Activated CD8-positive, alpha-beta memory T cell treated with anti-CD3 and anti-CD28 coated beads, Interleukin-2, amount 50 U/mL, for 24 hours (primary cell): ENCODE results near the gene TPSG1.
"Not testable (repeated sequence)": the region's sequence is repeated elsewhere in the genome, so short reads cannot be mapped to it uniquely, and the experiment has no call there.

Source experiments
- DNase-seq: peaks from one replicate; pipeline ENCODE4 v3.0.0-alpha.2; 2020; ENCODE audit errors: extremely low read depth

TPSG1 gene

DNA sequence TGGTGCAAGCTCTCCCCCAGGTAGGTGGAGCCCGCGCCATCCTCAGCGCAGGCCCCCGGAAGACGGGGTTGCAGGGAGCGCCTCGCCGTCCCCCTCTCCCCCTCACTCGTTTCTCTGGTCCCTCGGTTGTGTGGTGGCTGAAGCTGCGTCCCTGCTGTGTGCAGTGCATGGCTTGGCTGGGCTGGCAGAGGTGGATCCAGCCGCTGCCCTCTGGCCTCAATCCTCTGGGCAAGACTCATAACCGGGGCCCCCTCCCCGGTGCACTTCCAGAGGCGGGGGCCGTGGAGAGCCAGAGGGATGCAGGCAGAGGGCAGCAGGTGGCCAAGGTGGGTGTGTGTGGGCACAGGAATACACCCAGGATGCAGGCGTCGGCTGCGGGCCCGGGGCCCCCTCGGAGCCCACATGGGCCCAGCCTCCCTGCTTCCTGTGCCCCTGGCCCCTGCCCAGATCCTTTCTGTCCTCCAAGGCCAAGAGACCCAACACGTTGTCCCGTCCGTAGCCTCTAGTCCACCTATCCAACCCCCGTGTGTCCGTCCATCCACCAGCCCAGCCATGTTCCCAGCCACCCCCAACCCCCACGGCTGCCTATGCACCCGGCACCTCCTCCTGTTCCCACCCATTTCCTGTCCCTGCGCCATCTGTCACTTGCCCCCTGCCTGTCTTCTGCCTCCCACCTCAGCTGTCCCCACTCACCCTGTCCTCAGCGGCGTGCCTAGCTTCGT, 9.3 kb downstream of the TPSG1 start:
- DNase-seq, result no peak

GRCh38 chr16:1214719-1215118, 10.3 kb downstream of the TPSG1 start:
- DNase-seq, result no peak

DNA sequence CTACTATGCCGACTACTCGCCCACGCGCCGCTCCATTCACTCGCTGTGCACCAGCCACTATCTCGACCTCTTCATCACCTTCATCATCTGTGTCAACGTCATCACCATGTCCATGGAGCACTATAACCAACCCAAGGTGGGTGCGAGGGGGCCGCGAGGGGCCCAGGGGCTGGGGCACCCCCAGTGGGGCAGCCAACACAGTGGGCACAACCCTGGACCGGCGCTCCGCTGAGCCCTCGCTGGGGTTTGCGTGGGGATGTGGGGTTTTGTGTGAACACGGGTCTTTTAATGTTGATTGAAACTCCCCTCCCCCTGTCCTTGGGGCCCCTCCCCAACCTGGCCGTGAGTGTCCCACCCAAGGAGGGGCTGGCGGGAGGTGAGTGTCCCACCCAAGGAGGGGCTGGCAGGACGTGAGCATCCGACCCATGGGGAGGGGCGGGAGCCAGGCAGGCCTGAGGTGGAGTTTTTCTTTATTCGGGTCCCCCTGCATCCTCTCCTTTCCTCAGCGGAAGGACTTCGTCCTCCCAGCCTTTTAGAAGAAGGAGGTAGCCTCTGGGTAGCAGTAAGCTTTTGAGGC, 11.2 kb downstream of the TPSG1 start:
- no peak for DNase-seq

GRCh38 chr16:1213231-1213630, 11.8 kb downstream of the TPSG1 start:
- no peak for DNase-seq

GRCh38 chr16:1212616-1213194, 12.4 kb downstream of the TPSG1 start:
- no peak for DNase-seq

GRCh38 chr16:1211451-1212268, 13.4 kb downstream of the TPSG1 start:
- no peak for DNase-seq

- DNase-seq, result no peak
Observed at GRCh38 chr16:1210461-1210860, 14.6 kb downstream of the TPSG1 start.

- no peak for DNase-seq
Observed at GRCh38 chr16:1209081-1209480, 16.0 kb downstream of the TPSG1 start.

DNA sequence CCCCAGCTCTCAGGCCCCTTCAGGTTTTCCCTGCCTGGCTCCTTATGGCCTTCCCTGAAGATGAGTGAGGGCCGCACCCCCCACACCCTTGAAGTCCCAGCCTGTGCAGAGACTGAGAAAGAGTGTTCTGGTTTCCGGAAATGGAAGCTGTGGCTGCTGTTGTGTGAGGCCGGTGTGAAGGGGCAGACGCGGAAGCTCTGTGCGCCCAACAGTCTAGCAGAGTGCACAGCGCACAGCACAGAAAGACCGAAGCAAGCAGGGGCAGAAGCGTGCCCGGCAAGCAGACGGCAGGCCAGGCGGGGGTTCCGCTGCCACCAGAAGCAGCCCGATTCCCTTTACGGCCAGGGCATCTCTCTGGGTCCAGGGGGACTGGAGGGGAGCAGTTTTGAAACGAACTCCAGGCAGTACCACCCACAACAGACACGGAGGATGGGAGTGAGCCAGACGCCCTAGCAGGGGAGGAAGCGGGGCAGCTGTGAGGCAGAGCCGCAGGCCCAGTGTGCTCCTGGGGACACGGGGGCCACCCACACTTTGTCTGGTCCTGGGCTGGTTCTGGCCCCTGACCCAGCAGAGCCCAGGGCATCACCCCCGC, 16.7 kb downstream of the TPSG1 start:
- no peak for DNase-seq

DNA sequence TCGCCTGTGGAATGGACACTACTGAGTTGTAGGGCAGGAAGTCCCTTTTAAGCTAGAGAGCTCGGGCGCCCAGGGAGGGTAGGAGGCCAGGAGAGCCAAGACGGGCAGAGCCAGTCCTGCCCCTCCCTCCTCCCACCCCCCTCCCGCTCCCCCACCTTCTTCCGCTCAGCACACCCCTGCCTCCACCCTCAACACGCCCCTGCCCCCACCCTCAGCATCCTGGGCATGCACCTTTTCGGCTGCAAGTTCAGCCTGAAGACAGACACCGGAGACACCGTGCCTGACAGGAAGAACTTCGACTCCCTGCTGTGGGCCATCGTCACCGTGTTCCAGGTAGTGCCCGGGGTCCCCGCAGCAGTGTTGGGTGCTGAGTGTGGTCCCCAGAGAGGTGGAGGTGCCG, 18.3 kb downstream of the TPSG1 start:
- no peak for DNase-seq

DNA sequence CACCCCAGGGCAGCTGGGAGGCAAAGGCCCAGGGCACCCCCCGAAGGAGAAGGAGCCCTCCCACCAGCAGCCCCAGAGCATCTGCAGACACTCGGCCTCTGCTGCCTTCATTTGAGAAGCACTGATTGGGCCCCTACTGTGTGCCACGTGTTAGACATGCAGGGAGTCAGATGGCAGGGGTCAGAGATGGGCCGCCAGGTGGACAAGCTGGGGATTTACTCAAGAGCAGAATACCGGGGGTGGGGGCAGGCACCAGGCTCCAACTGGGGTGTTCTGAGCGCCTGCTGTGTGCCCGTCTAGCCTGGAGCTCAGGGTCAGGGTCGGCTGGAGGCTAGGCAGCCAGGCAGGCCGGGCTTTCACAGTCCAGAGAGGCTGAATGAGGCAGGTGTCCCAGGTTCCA, 18.7 kb downstream of the TPSG1 start:
- DNase-seq, result no peak

DNA sequence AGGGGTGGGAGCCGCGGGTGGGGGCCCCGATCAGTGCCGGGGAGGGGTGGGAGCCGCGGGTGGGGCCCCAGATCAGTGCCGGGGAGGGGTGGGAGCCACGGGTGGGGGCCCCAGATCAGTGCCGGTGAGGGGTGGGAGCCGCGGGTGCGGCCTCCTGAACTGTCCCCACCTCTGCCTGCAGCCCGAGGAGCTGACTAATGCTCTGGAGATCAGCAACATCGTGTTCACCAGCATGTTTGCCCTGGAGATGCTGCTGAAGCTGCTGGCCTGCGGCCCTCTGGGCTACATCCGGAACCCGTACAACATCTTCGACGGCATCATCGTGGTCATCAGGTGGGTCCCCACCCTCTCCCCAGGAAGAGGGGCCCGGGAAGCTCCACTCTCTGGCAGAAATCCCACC, 20.1 kb downstream of the TPSG1 start:
- DNase-seq, result no peak

DNA sequence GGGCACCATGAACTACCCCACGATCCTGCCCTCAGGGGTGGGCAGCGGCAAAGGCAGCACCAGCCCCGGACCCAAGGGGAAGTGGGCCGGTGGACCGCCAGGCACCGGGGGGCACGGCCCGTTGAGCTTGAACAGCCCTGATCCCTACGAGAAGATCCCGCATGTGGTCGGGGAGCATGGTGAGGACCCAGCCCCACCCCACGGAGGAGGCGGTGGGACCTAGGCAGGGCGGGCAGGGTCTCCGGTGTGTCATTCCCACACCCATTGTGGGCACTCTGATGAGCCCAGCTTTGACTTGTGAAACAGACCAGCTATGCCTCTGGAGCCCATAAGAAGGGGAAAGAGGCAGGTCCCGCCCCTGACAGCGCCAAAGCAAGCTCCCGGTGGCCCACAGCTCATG, 22.8 kb downstream of the TPSG1 start:
- DNase-seq, result no peak

GRCh38 chr16:1201444-1201843, 23.6 kb downstream of the TPSG1 start:
- no peak for DNase-seq

GRCh38 chr16:1200014-1200627, 24.9 kb downstream of the TPSG1 start:
- DNase-seq, result no peak

DNA sequence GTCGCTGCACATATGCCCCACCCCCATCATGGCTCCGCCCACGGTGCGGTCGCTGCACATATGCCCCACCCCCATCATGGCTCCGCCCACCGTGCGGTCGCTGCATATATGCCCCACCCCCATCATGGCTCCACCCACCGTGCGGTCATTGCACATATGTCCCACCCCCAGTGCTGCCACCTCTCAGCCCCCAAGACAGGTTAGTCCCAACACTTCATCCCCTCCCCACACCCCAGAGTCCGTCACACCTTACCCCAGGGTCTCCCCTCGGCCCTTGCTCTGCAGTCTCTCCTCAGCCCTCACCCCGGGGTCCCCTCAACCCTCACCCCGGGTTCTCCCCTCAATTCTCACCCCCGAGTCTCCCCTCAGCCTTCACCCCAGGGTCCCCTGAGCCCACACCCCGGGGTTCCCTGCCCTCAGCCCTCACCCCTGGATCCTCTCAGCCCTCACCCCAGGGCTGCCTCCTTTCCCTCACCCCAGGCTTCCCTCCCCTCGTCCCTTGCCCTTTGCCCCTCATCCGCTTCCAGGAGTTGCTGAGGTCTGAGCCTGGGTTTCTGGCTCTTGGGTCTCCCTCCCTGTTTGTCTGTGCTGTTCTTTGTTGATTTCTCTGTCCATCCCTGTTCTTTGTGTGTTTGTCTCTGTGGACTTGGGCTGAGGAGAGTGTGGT, 25.6 kb downstream of the TPSG1 start:
- DNase-seq, result no peak

DNA sequence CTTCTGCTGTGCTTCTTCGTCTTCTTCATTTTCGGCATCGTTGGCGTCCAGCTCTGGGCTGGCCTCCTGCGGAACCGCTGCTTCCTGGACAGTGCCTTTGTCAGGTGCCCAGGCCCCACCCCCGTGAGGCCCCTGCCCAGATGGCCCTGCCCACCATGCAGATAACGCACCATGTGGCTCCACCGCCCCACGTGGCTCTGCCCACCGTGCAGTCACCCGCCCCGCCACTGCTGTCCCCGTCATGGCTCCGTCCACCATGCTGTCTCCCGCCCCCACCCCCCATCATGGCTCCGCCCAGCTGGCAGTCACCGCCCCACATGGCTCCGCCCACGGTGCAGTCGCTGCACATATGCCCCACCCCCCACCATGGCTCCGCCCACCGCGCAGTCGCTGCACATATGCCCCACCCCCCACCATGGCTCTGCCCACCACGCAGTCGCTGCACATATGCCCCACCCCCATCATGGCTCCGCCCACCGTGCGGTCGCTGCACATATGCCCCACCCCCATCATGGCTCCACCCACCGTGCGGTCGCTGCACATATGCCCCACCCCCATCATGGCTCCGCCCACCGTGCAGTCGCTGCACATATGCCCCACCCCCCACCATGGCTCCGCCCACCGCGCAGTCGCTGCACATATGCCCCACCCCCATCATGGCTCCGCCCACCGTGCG, 26.3 kb downstream of the TPSG1 start:
- not testable (repeated sequence) for DNase-seq

GRCh38 chr16:1198194-1198593, 26.9 kb downstream of the TPSG1 start:
- DNase-seq, result no peak

- DNase-seq, result no peak
Observed at GRCh38 chr16:1197237-1197866, 27.7 kb downstream of the TPSG1 start.

DNA sequence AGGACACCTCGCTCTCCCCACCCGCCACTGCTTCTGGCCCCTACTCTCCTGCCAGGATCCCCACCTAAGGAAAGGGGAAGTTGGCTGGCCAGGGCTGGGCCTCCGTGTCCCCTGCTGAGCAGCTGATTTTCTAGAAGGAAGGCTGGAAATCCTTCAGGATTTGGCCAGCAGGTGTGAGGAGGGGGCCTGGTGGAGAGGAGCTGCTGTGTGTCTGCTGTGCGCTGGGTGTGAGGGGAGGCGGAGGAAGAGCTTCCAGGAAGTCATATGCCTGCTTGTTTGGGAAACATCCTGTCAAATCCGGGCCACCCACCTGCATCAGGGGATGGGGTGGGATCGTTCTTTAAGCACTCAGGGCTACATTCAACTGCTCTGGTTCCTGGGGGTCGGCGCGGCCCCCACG, 28.6 kb downstream of the TPSG1 start:
- DNase-seq, result no peak
